WTC11 (cell line): ENCODE data around the gene SSH3. TPM values are rescaled to one million over a fixed set of nuclear protein-coding genes. Genes with fewer than 3 reads are reported as not detected.

Experiments used
- ATAC-seq: fragments of 200-7000 bp; cut with Tn5 transposase; 2 replicates; pipeline ENCODE4 v1.10.0; 2021; ENCODE audit warnings: mild to moderate bottlenecking, moderate library complexity
- CTCF ChIA-PET: fragments of 300-600 bp; sonication (Branson Sonifier 250); formaldehyde crosslinking; loops from one replicate; lab custom pipeline; 2021; ENCODE audit warnings: antibody characterized with exemption; lab: Charles Lee
- POLR2A ChIA-PET: fragments of 350-600 bp; sonication (Branson Sonifier 250); formaldehyde crosslinking; loops from one replicate; lab custom pipeline; 2021; ENCODE audit warnings: antibody characterized with exemption; lab: Charles Lee
- DNase-seq: peaks from one replicate; pipeline ENCODE4 v3.0.0; 2021; ENCODE audit warnings: low spot score
- H3K27ac Mint-ChIP-seq: 2 replicates; pipeline ENCODE4 v1.8.0; 2021; ENCODE audit warnings: mixed read lengths
- H3K27me3 Mint-ChIP-seq: 2 replicates; pipeline ENCODE4 v1.8.0; 2021; ENCODE audit warnings: low read depth, mild to moderate bottlenecking, moderate library complexity, mixed read lengths
- H3K36me3 Mint-ChIP-seq: 2 replicates; pipeline ENCODE4 v1.8.0; 2021; ENCODE audit warnings: mixed read lengths
- H3K4me1 Mint-ChIP-seq: 2 replicates; pipeline ENCODE4 v1.8.0; 2022; ENCODE audit warnings: mixed read lengths
- H3K4me3 Mint-ChIP-seq: 2 replicates; pipeline ENCODE4 v1.8.0; 2021; ENCODE audit warnings: mild to moderate bottlenecking, moderate library complexity, mixed read lengths
- H3K9me3 Mint-ChIP-seq: 2 replicates; pipeline ENCODE4 v1.8.0; 2021; ENCODE audit warnings: mixed read lengths
- CDX4 ChIP-seq: fragments of 250-450 bp; sonication (Bioruptor Pico); IDR thresholded peaks from 2 replicates; pipeline ENCODE4 v1.9.0; 2021; ENCODE audit warnings: moderate library complexity, mild to moderate bottlenecking, inconsistent platforms, borderline replicate concordance
- CREB1 ChIP-seq: sonication (generic); formaldehyde crosslinking; IDR thresholded peaks from 2 replicates; pipeline ENCODE4 v1.8.0; 2023; ENCODE audit warnings: mild to moderate bottlenecking, missing genetic modification reagents
- ESRRA ChIP-seq: sonication (generic); formaldehyde crosslinking; IDR thresholded peaks from 2 replicates; pipeline ENCODE4 v1.8.1; 2022; ENCODE audit warnings: mild to moderate bottlenecking, missing genetic modification reagents, borderline replicate concordance
- FOXJ3 ChIP-seq: sonication (generic); formaldehyde crosslinking; IDR thresholded peaks from 2 replicates; pipeline ENCODE4 v1.9.0; 2021; ENCODE audit warnings: missing genetic modification reagents, mild to moderate bottlenecking, borderline replicate concordance
- FOXP4 ChIP-seq: sonication (generic); formaldehyde crosslinking; IDR thresholded peaks from 2 replicates; pipeline ENCODE4 v1.8.0; 2022; ENCODE audit warnings: mild to moderate bottlenecking, missing genetic modification reagents
- GRHL2 ChIP-seq: fragments of 250-450 bp; sonication (Bioruptor Pico); IDR thresholded peaks from 2 replicates; pipeline ENCODE4 v1.8.0; 2022; ENCODE audit warnings: mild to moderate bottlenecking, moderate library complexity; ENCODE audit not compliant: insufficient replicate concordance, severe bottlenecking
- HMGA2 ChIP-seq: fragments of 250-450 bp; sonication (Bioruptor Pico); IDR thresholded peaks from 2 replicates; pipeline ENCODE4 v1.4.0; 2021; ENCODE audit warnings: mild to moderate bottlenecking, moderate library complexity
- JUN ChIP-seq: sonication (generic); formaldehyde crosslinking; IDR thresholded peaks from 2 replicates; pipeline ENCODE4 v1.8.0; 2023; ENCODE audit warnings: mild to moderate bottlenecking, missing genetic modification reagents
- NFATC4 ChIP-seq: fragments of 250-450 bp; sonication (Bioruptor Pico); IDR thresholded peaks from 2 replicates; pipeline ENCODE4 v1.9.0; 2021; ENCODE audit warnings: mild to moderate bottlenecking
- RELA ChIP-seq: sonication (generic); formaldehyde crosslinking; IDR thresholded peaks from 2 replicates; pipeline ENCODE4 v1.8.1; 2022; ENCODE audit warnings: missing genetic modification reagents, mild to moderate bottlenecking, borderline replicate concordance
- RORB ChIP-seq: fragments of 250-450 bp; sonication (Bioruptor Pico); IDR thresholded peaks from 2 replicates; pipeline ENCODE4 v1.9.0; 2021; ENCODE audit warnings: mild to moderate bottlenecking
- SMAD3 ChIP-seq: sonication (generic); formaldehyde crosslinking; IDR thresholded peaks from 2 replicates; pipeline ENCODE4 v1.8.0; 2022; ENCODE audit warnings: missing genetic modification reagents, mild to moderate bottlenecking, borderline replicate concordance
- STAT6 ChIP-seq: sonication (generic); formaldehyde crosslinking; conservative IDR thresholded peaks from 2 replicates; pipeline ENCODE4 v1.8.1; 2023; ENCODE audit warnings: mild to moderate bottlenecking, low read depth, missing genetic modification reagents, moderate library complexity
- ZNF281 ChIP-seq: sonication (generic); formaldehyde crosslinking; IDR thresholded peaks from 2 replicates; pipeline ENCODE4 v1.8.0; 2023; ENCODE audit warnings: mild to moderate bottlenecking, missing genetic modification reagents
- ZNF396 ChIP-seq: fragments of 250-450 bp; sonication (Bioruptor Pico); IDR thresholded peaks from 2 replicates; pipeline ENCODE4 v1.8.0; 2021; ENCODE audit warnings: mild to moderate bottlenecking, moderate library complexity, borderline replicate concordance
- ZNF512 ChIP-seq: sonication (generic); formaldehyde crosslinking; IDR thresholded peaks from 2 replicates; pipeline ENCODE4 v1.8.1; 2022; ENCODE audit warnings: missing genetic modification reagents, borderline replicate concordance
- ZSCAN18 ChIP-seq: fragments of 250-450 bp; sonication (Bioruptor Pico); IDR thresholded peaks from 2 replicates; pipeline ENCODE4 v2.1.2; 2022; ENCODE audit warnings: mild to moderate bottlenecking, moderate library complexity
- total RNA-seq: library from RNA; stranded (reverse); gene quantifications from 3 replicates; pipeline ENCODE4 v1.2.3, GENCODE V29; 2021

SSH3 gene
- total RNA-seq, 1 experiment from 2014 or later = 42.3 TPM

- POLR2A ChIA-PET = no interaction called here
- peak overlapping the region; percentile 11 for H3K27ac Mint-ChIP-seq
- peaks cover 5% of the 10 kb centered on the region for H3K4me1 Mint-ChIP-seq
- CTCF ChIA-PET = interaction anchor here (1.0 to 5.4 kb wide), 4 partner anchors 11 to 87 kb away, joined by 3 to 103 read pairs (median 5); partner anchors contain the start of genes PPP1CA and SSH3
- no peak overlapping the region for H3K4me3 Mint-ChIP-seq
- no peak for DNase-seq
- ATAC-seq = no peak
- TF ChIP-seq CDX4 (CRISPR knock-in tag) = no peak
- TF ChIP-seq ZNF396 = no peak
- no peak for TF ChIP-seq FOXJ3
- TF ChIP-seq ZNF512 (CRISPR knock-in tag) = no peak
- no peak for TF ChIP-seq ESRRA (CRISPR knock-in tag)
- TF ChIP-seq CREB1 = no peak
- no peak for TF ChIP-seq FOXP4 (CRISPR knock-in tag)
- no peak for TF ChIP-seq RORB (CRISPR knock-in tag)
- TF ChIP-seq HMGA2 (CRISPR knock-in tag) = no peak
- TF ChIP-seq RELA = no peak
- TF ChIP-seq GRHL2 (CRISPR knock-in tag) = no peak
- no peak for TF ChIP-seq JUN
- no peak for TF ChIP-seq ZNF281
- no peak for TF ChIP-seq STAT6
- no peak for TF ChIP-seq SMAD3 (CRISPR knock-in tag)
- no peak for TF ChIP-seq NFATC4 (CRISPR knock-in tag)
- no peak for TF ChIP-seq ZSCAN18
- H3K9me3 Mint-ChIP-seq = no peaks in the 10 kb centered on the region
- peaks cover 2% of the 10 kb centered on the region; the same call in 1 of the 2 replicates for H3K36me3 Mint-ChIP-seq
- peaks cover 28% of the 10 kb centered on the region for H3K27me3 Mint-ChIP-seq
Measured at GRCh38 chr11:67314218-67314617, 10.9 kb downstream of the SSH3 start.
